Lung microvascular endothelial cell (primary cell): ENCODE data around the gene FCMR. TPM values are rescaled to one million over a fixed set of nuclear protein-coding genes. Genes with fewer than 3 reads are reported as not detected.
"Not testable (repeated sequence)": the region's sequence is repeated elsewhere in the genome, so short reads cannot be mapped to it uniquely, and the experiment has no call there.

Experiments
- DNase-seq, 2 donors: peaks; one replicate each; pipeline versions ENCODE4 v3.0.0 to v3.0.0-alpha.2; 2010; ENCODE audit warnings: low read depth in 2 of 2
- total RNA-seq: library from RNA; depleted of rRNA; stranded (reverse); fragments of >200 nt; gene quantifications from 2 replicates; pipeline ENCODE4 v1.2.1, GENCODE V29; 2014

Gene FCMR
- total RNA-seq, 1 donor from 2014 or later: not detected

- DNase-seq: no peak
These were observed 48.0 kb downstream of the FCMR start for GRCh38 chr1:206873603-206874188.

GRCh38 chr1:206872139-206872538 is 49.6 kb downstream of the FCMR start:
- DNase-seq: no peak

- no peak for DNase-seq
These were observed 53.5 kb downstream of the FCMR start for GRCh38 chr1:206868264-206868663.

DNA sequence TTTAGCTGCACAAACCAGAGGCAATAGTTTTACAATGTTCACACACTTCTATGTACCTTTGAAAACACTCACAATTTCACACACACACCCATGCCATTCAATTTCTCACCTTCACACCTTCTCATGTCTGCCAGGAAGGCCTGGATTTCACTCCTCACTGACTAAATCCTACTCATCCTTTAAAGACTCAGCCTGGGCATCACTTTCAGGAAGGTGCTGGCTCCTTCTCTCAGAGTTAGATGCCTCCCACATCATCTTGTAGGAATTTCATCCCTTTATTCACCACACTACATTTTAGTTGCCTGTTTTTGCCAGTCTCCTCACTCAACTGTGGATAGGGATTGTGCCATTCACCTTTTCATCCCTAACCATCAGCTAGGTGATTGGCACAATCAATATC is 54.0 kb downstream of the FCMR start:
- no peak for DNase-seq

DNA sequence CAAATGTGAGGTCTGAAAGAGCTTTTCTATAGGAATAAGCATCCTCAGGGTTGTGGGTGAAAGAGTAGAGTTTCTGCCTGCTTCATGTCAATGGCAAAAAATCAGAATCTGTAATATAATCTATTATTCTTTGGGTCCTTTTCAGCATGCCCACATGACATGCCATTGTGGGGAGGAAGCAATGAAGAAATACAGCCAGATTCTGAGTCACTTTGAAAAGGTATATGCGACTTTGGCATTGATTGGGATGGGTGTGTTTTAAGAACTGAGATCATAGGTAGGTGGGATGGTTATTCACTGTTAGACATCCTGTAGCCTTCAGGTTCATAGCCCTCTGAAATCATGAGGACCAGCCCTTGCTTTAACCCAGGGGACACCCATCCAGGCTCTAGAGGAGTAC is 54.5 kb downstream of the FCMR start:
- DNase-seq: no peak

DNA sequence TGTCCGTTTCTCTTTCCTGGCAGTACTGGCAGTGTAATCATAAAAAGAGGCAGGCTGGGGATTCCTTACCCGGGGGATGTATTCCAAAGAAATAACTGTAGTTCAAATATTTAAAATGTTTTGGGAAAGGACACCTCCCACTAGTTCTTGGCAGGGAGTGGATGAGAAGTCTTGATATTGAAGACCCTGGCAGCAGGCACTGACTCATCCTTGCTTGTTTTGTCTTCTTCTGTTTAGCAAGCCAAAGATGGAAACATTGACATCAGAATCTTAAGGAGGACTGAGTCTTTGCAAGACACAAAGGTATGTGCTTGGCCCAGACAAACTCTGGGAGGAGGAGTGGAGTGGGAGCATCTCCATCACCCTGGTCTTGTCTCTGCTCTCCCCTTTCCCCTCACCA is 55.7 kb downstream of the FCMR start:
- DNase-seq: no peak

- DNase-seq: peak; percentile 34 to 58
These were observed 56.6 kb downstream of the FCMR start, which contains the start of gene IL20 for GRCh38 chr1:206864939-206865671. Gene IL20 (plus strand): TSS chr1:206865623. CDS start chr1:206865853, 230 bp downstream.

- no peak for DNase-seq
These were observed 58.5 kb downstream of the FCMR start for GRCh38 chr1:206863266-206863665.

DNA sequence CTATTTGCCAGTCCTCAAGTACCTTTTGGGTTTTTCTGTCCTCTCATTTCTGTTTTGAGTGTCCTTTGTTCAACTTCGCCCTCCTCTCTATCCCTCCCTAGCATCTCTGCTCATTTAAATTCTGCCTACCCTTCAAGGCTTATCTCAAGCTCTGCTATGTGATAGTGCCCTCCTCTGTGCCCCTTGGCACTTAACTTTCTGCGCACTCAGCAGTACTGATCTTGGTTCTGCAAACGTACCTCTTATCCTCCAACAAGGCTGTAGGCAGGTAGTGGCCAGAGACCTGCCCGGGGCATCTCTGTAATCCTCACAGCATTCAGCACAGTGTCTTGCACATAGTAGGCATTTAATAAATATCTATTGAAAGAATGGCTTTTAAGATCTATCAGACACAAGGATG is 61.6 kb downstream of the FCMR start:
- DNase-seq: no peak

DNA sequence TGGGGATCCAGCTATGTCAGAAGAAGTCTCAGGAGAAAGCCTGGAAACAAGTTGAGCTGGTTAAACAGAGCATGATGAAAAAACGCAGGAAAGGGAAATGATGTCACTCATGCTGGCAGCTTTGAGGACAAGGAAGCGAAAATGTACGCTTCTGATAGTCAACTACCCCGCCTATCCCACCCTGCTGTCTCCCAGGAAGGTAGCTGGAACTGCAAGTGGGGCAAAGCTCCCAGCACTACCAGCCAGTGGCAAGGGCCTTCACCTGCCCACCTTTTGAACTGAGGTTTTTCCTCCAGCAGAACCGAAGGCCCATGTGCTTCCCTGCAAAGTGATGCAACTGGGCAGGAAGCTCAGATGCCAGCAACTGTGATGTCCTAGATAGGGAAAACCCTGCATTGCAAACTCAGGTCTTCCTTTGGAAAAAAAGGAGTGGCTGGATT is 62.6 kb downstream of the FCMR start:
- DNase-seq: peak; percentile 5 to 44

DNA sequence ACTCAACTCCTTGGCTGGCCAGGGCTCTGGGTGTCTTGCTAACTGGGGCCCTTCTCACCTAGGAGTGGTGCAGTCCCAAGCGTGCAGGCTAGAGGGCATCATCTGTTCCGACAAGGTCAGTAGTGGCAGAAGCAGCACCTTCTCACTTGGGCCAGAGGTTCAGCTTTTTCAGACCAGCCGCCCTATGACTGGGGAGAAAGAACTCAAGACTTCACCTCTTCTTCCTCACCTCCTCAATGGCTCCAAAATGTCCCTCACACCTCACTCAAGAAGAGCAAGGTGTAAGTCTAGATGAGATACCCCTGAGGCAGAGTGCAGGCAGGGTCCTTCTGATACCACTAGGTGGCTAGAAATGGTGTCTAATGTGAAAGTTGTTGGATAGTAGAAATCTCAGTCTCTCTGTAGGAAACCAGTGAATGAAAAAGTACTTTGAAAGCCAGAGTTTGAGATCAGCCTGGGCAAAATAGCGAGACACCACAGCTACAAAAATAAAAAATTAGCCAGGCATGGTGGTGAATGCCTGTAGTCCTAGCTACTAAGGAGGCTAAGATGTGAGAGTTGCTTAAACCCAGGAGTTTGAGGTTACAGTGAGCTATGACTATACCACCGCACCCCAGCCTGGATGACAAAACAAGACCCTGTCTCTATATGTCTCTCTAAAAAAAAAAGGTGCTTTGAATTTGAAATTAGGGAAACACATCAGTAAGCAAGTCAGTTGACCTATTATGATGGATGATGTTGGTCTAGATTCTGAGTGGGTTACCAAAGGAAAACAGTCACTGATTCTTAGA is 64.9 kb downstream of the FCMR start:
- no peak for DNase-seq

DNA sequence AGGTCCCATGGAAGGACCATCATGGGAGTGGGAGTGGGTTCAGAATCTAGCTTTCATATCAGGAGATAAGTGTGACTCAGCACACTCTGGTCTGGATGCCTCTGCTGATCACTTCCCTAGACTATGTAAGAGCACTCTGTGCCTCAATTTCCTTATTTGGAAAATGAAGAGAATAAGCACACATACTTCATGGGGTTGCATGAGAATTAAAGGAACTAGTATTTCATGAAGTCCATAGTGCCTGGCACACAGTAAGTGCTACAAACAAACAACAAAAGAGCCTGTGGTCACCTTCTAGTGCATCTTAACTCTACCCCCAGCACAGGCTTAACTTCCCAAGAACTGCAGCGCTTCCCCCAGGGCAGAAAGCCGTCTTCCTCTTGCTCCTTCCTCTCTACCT is 65.9 kb downstream of the FCMR start:
- no peak for DNase-seq

DNA sequence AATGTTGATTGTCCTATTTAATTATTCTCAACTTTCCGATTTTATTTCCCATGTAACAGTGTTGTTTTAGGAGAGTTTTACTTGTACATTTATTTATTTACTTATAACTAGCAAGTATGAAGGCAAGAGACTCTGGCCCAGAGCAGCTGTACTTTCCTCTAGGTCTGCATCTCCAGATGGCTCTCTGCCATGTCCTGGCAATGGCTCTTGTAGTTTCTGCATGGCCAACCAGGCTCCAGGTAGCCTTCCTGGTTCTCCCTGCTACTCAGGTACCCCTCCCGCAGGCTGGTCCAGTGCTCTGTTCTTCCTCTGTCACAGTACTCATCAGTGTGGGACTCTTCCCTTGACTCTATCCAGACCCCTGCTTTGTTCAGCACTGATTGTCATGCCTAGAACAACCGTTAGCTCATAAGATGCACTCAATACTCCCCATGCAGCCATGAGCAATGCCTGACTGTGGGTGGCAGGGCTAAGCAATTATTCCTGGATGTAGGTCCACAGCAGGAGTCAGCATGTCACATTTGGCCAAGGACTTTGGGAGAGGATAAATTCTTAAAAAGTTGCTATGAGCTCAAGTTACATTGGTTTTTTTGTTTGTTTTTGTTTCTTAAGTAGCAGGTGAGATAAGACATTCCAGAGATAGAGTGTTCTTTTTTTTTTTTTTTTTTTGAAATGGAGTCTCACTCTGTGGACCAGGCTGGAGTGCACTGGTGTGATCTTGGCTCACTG is 67.2 kb downstream of the FCMR start:
- no peak for DNase-seq

DNA sequence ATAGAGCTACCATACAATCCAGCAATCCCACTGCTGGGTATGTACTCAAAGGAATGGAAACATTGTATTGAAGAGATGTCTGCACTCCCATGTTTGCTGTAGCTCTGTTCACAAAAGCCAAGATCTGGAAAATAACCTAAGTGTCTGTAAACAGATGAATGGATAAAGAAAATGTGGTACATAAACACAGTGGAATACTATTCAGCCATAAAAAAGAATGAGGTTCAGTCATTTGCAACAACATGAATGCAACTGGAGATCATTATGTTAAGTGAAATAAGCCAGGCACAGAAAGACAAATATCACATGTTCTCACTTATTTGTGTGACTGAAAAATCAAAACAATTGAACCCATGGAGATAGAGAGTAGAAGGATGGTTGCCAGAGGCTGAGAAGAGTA is 68.0 kb downstream of the FCMR start:
- not testable (repeated sequence) for DNase-seq

Other genes with a start within 250 kb of the FCMR start
- 24.6 and 30.2 TPM in 2 replicates for gene MAPKAPK2, start 237.0 kb downstream of the FCMR start, total RNA-seq
- not detected in 2 replicates for gene IL19, start 151.2 kb downstream of the FCMR start, total RNA-seq
- gene IL10, start 149.4 kb downstream of the FCMR start, total RNA-seq: not detected in 2 replicates
- not detected in 2 replicates for gene IL20, start 56.3 kb downstream of the FCMR start, total RNA-seq
- not detected in 2 replicates for gene IL24, start 24.5 kb downstream of the FCMR start, total RNA-seq
- not detected in 2 replicates for gene PIGR, start 24.5 kb upstream of the FCMR start, total RNA-seq
- gene FCAMR, start 48.5 kb upstream of the FCMR start, total RNA-seq: not detected in 2 replicates
- gene C1orf116, start 110.8 kb upstream of the FCMR start, total RNA-seq: not detected in 2 replicates
- gene YOD1, start 129.3 kb upstream of the FCMR start, total RNA-seq: 3.9 and 5.8 TPM in 2 replicates
- 0.87 and 0.99 TPM in 2 replicates for gene PFKFB2, start 131.3 kb upstream of the FCMR start, total RNA-seq
- gene C4BPB, start 166.9 kb upstream of the FCMR start, total RNA-seq: not detected in 2 replicates
- gene C4BPA, start 182.3 kb upstream of the FCMR start, total RNA-seq: not detected in 2 replicates